ENCODE measurements around the gene VPS35. TPM values are rescaled to one million over a fixed set of nuclear protein-coding genes. Genes with fewer than 3 reads are reported as not detected.

Gene VPS35
- total and polyA plus RNA-seq, 2 of the 13 experiments (the other 11 are each of a cell fraction or from before 2014, with no cell fraction given) = 30.7 to 136 TPM

GRCh38 chr16:46690281-46691178, 1.6 kb upstream of the VPS35 start:
- peak overlapping the region; percentile 21 for H2AFZ ChIP-seq (ENCODE audit: low read length)
- H3K27ac ChIP-seq (ENCODE audit: extremely low read length, insufficient read depth, low read length) = peak overlapping the region; percentile 89
- peaks cover 55% of the 10 kb centered on the region for H3K79me2 ChIP-seq (ENCODE audit: insufficient read depth, low read length)
- peaks cover 30% of the 10 kb centered on the region for H4K20me1 ChIP-seq (ENCODE audit: insufficient read depth, low read length)
- peak overlapping the region; percentile 85 to 96 (median 92) for H3K4me3 ChIP-seq (replicated peaks in 1 of 3; ENCODE audit: insufficient read depth in 1 of 3, low read depth in 2 of 3, low read length in 3 of 3)
- intact Hi-C loops (cut with micrococcal nuclease; ENCODE audit: unreplicated experiment) (loop anchor here (10.0 kb wide), 1 partner anchor 224 kb away; no protein-coding TSS in a partner anchor), in situ Hi-C loops (cut with HindIII; ENCODE audit: extremely low pct_ligation_motif_present, low pct_unique_long_range_greater_than_20kb) (no loop called here)
- H3K9ac ChIP-seq (ENCODE audit: insufficient read depth, low read depth, low read length) = peak overlapping the region; percentile 87
- under 1% methylated on average over 21 of the region's 21 CpGs for WGBS (ENCODE audit: low lambda C conversion rate)
- no TSS peak for BruUV-seq (replicated peaks)
- ATAC-seq = peak; percentile 16
- peak; percentile 81 for FAIRE-seq
- H3K36me3 ChIP-seq (replicated peaks in 1 of 2; ENCODE audit: control insufficient read depth in 1 of 2, insufficient read depth in 2 of 2, low read length in 2 of 2) = peaks cover 0 to 15% of the 10 kb centered on the region in 2 experiments; a peak in 2 of 5 replicates
- POLR2A ChIA-PET = interaction anchor here (0.6 to 2.8 kb wide), 4 partner anchors 12 to 99 kb away, joined by 3 to 14 read pairs (median 6); no protein-coding TSS in a partner anchor
- no peaks in the 10 kb centered on the region; a peak in 1 of 5 replicates for H3K27me3 ChIP-seq (ENCODE audit: control insufficient read depth in 1 of 2, insufficient read depth in 2 of 2, low read length in 2 of 2)
- CTCF ChIA-PET (ENCODE audit: low intra/inter-chr PET ratio, low total read pairs) = interaction anchor here (1.2 kb wide), 1 partner anchor 18 kb away, joined by 6 read pairs; no protein-coding TSS in a partner anchor
- peak; percentile 79 for DNase-seq (ENCODE audit: low spot score)
- no peaks in the 10 kb centered on the region for H3K9me3 ChIP-seq (ENCODE audit: low read length)
- H3K4me2 ChIP-seq (ENCODE audit: low read depth, low read length) = peak overlapping the region; percentile 83
- peaks cover 55% of the 10 kb centered on the region for H3K4me1 ChIP-seq (ENCODE audit: insufficient read depth, low read length)
- TF ChIP-seq ISX (CRISPR knock-in tag; conservative IDR thresholded peaks at IDR 0.05) (no peak), SRY (CRISPR knock-in tag; IDR thresholded peaks at IDR 0.05) (no peak; the same call in 1 of the 2 replicates), MXD1 (CRISPR knock-in tag; IDR thresholded peaks at IDR 0.05) (no peak), KLF6 (CRISPR knock-in tag; IDR thresholded peaks at IDR 0.05) (no peak), GABPA (IDR thresholded peaks at IDR 0.05; ENCODE audit: low read depth, low read length) (no peak), GABPA (CRISPR knock-in tag; IDR thresholded peaks at IDR 0.05; ENCODE audit: low read depth) (no peak), KDM5B (CRISPR knock-in tag; IDR thresholded peaks at IDR 0.05; ENCODE audit: borderline replicate concordance) (no peak), GLMP (CRISPR knock-in tag; IDR thresholded peaks at IDR 0.05; ENCODE audit: borderline replicate concordance) (no peak), NKX3-1 (CRISPR knock-in tag; IDR thresholded peaks at IDR 0.05) (no peak), HNRNPLL (IDR thresholded peaks at IDR 0.05; ENCODE audit: low read depth, low read length, poor library complexity, severe bottlenecking) (no peak), HNF4G (IDR thresholded peaks at IDR 0.05; ENCODE audit: borderline replicate concordance, low read depth, low read length) (no peak), HNF4G (CRISPR knock-in tag; IDR thresholded peaks at IDR 0.05; ENCODE audit: borderline replicate concordance, low read depth) (no peak), PHF20 (CRISPR knock-in tag; IDR thresholded peaks at IDR 0.05) (no peak), ZNF598 (CRISPR knock-in tag; IDR thresholded peaks at IDR 0.05; ENCODE audit: borderline replicate concordance) (no peak), GATAD2A (CRISPR knock-in tag; IDR thresholded peaks at IDR 0.05) (peak; percentile 65), ZNF777 (CRISPR knock-in tag; IDR thresholded peaks at IDR 0.05) (no peak), CENPX (CRISPR knock-in tag; IDR thresholded peaks at IDR 0.05) (no peak), NFKB2 (CRISPR knock-in tag; IDR thresholded peaks at IDR 0.05; ENCODE audit: borderline replicate concordance) (peak; percentile 33; the same call in 1 of the 2 replicates), ZNF83 (CRISPR knock-in tag; IDR thresholded peaks at IDR 0.05; ENCODE audit: borderline replicate concordance) (no peak), ZFAT (CRISPR knock-in tag; conservative IDR thresholded peaks at IDR 0.05) (no peak), CENPT (CRISPR knock-in tag; IDR thresholded peaks at IDR 0.05; ENCODE audit: low read depth) (no peak), FUBP1 (CRISPR knock-in tag; IDR thresholded peaks at IDR 0.05; ENCODE audit: borderline replicate concordance) (no peak)
